ENCODE results near the gene SMAP2.

The SMAP2 gene

DNA sequence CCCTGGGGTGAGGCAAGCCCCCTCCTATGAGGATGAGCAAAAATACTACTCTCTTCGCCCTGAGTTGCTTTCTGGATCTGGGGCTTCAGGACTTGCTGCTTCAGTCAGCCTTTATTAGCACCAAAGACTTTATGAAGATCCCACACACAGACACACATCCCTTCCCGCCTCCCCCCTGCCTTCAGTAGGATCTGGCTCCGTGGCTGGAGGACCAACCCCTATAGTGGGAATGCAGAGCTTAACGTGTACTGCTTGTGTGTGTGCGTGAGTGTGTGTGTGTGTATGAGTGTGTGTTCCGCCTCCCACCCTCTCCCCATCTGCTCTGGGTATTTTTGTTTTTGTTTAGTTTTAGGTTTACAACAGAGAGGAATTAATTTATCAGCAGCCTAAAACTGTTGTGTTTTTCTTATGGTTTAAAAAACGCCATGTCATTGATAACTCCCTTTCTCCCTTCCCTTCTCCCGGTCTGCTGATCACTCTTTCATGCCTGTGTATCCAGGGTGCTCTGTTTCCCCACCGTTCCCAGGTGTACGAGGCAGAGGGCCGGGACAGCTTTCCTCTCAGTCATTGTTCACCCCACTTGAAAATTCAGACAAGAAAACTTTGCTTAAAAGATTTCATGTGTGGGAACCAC is 49.2 kb downstream of the SMAP2 start:
- DNase-seq: no peak

DNA sequence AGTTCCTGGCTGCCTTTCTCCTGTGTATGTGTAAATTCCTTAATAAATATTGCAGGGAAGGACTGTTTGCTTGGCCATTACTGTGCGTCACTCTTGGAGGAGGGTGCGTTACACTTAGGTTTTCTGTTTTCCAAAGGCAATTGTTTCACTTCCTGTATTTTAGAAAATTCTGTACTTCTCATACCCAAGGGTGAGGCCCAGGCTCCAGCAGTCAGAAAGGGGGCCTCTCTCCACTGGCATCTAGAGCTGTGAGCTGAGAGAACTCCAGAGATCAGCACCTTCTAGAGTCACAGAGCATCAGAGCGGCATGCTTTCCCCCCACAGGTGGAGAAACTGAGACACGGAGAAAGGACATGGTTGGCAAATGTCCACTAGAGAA is 49.7 kb downstream of the SMAP2 start:
- DNase-seq: no peak

DNA sequence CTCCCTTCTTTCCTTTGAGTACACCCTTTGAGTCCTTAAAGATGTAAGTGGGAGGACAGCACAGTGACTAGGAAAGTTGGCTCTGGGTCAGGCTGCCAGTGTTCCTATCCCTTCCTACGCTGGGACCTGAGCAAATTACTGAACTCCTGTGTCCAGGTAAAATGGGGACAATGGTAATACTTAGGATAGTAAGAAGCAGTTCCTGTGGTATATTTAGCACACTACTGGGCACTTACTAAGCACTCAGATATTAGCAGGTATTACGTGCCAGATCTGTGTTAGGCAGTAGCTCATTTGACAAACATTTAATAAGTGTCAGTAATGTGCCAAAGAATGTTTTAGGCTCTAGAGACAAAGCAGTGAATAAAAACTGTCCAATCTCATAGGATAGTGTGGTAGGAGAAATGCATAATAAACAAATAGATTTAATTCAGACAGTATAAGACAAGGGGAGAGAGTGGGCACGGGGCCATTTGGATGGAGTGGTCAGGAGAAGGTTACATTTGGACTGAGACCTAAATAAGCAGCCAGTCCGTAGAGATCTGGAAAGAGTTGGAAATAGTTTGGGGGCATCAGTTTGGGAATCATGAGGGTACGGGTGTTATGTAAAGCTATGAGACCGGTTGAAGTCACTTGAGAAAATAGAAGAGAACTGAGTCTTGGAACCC is 50.6 kb downstream of the SMAP2 start:
- no peak for DNase-seq

DNA sequence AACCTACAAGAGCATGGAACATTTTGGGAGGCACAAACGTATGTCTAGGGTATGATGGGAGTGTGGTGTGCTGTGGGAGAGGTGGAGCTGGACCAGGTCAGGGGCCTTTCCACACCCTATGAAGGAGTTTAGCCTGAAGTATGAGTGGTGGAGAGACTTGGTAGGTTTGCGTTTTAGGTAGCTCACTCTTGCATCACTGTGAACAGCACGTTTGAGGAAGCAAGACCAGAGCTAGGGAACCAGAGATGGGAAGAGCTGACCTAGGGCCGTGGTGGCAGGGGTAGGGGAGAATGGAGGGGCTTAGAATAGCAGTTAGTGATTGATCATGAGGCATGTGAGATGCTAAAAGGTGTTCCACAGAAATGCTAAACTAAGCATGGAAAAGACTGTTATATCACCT is 51.7 kb downstream of the SMAP2 start:
- no peak for DNase-seq

DNA sequence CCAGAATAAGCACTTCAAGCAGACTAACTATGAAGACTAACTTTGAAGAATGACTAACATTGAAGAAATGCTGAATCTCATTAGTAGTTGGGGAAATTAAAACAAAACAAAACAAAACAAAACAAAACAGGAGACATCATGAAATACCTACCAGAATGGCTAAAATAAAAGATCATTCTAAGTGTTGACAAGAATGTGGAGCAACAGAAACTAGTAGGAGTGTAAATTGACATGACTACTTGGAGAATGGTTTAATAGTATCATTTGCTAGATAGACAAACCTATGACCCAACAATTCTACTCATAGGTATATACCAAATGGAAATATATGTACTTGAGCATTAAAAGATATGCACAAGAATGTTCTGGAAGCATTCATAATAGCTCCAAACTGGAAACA is 57.9 kb downstream of the SMAP2 start:
- no peak for DNase-seq

DNA sequence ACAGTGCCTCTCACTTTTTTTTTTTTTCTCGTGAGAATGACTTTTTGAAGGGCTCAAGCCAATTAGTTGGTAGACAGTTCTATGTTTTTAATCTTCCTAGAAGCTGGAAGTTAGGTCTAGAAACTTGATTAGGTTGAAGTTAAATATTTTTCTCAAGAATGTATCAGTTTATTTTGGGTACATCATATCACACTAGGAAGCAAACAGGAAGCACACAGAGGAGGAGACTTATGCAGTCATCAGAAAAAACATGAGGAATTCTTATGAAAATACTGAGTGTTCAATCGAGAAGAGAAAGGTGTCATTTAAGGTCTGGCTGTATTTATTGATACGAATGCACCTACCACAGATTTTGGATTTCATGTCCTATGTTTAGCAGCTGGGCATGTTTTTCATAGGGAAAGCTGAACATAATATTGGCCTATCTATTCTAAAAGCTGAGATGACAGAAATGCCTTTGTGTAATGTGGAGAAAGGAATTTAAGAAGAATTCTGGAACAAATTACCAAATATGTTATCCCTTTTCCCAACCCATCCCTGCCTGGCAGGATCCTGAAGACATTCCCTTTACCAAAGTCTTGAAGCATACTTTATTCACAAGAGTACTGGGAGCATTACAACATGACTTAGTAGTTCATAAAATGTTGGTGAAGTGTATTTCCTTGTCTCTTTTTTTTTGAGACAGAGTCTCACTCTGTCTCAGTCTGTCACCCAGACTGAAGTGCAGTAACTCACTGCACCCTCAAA is 59.3 kb downstream of the SMAP2 start:
- DNase-seq: peak; percentile 23

DNA sequence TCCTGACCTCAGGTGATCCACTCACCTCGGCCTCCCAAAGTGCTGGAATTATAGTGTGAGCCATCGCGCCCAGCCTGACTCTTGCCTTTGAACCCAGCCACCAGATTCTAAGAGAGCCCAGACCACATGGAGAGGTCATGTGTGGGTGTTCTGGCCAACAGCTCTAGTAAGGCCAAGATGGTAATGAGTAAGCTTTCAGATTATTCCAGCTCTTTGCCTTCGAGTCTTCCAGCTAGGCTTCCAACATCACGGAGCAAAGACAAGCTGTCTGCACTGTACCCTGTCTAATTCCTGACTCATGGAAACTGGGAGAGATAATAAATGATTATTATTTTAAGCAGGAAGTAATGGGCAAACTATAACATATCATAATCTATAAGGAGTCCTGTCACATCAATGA is 61.9 kb downstream of the SMAP2 start:
- DNase-seq: peak; percentile 3

DNA sequence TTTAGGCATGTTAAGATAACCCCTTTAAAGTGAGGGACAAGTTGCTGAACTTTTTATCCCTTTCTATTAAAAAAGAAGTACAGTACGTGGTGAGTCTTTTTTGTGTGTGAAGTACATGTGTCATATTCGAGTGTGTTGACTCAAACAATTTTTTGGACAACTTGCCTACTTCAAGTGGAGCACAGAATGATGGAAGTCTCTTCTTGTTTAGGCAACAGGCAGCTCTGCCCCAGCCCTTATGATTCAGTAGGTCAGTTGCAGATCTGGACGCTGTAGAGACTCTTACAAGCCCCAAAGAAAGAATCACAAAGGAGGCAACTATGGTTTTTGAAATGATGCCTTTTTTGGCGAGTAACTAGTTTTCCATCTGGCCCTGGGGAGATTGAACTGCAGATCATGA is 62.3 kb downstream of the SMAP2 start:
- DNase-seq: no peak

DNA sequence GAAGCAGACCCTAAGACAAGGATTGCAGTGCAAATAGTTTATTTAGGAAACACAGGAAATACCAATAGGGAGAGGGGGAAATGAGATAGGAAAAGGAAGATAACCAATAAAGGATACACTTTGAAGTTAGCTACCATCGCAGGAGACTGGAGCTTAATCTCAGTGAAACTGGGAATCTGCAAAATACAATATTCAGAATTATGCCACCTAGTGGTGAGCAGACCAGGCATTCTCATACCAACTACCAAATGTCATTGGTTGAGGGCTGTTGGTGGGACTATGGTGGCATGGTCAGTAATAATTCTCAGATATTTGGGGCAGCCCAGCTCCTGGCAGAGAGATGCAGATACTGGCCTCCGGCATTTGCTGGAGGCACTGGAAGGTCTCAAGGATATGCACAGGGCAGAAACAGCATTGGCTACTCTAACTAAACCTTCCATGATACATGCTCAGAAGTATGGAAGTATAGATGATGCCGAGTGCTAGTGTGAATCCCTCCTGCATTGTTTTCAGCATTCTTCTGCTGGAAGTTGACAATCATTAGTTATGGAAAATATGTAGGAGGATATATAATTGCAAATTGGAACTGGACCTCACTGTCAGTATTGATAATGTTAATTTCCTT is 65.0 kb downstream of the SMAP2 start:
- no peak for DNase-seq

DNA sequence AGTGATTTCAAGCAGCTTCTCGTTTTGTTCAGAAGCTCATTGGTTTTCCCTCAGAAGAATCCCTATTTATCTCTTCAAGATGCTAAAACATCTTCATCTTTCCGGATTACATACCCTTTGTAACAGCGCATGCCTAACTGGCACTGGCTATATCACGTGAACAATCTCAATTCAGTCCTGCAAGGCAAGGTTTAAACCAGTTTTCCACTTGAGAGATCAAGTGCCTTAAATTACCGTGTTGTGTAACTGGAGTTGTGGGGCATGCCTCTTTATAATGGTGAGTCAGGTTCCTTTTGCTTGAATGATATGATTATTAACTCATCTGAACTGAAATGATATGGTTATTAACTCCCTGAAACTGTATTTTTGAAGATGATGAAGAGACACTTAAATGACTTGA is 65.7 kb downstream of the SMAP2 start:
- DNase-seq: no peak

DNA sequence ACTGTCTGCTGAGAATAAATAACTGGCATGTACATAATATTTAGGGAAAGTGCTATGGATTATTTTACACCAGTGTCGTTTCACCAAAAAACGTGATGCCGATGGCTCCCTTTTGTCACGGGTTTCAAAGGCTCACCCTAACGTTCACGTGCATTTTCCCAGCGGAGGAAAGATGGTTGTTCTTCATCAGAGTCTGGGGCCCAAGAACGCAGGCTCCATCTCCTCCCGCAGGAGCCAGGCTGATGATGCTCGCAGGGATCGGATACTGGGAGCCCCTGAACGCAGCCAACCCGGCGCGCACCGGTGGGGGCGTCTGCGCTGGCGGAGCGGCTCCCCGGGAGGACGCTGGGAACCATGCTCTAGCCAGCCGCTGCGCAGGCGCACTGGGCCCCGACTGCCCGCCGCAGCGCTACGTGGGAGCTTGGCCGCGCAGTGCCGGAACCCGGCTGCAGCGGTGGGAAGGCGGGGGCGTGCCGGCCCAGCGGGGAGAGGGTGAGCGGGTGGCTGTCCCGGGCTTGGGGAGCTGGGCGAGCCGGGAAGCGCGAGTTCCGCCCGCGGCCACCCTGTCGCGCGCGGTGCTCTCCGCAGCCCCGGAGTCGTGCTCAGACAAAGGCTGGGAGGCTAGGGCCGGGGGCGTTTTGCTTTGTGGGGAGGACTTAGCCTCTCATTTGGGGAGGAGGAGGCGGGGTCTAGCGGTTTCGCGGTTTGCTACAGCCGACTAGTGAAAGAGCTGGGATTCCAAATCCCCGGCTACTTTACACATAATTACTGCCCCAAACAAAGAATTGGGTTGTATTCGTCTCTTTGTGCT is 76.4 kb downstream of the SMAP2 start, which contains the start of gene ZFP69B:
TSS of gene ZFP69B (plus strand) at position 793 of the 811 bp plus-strand sequence. CDS start 486 bp downstream, outside the sequence.
- peak; percentile 93 for DNase-seq

DNA sequence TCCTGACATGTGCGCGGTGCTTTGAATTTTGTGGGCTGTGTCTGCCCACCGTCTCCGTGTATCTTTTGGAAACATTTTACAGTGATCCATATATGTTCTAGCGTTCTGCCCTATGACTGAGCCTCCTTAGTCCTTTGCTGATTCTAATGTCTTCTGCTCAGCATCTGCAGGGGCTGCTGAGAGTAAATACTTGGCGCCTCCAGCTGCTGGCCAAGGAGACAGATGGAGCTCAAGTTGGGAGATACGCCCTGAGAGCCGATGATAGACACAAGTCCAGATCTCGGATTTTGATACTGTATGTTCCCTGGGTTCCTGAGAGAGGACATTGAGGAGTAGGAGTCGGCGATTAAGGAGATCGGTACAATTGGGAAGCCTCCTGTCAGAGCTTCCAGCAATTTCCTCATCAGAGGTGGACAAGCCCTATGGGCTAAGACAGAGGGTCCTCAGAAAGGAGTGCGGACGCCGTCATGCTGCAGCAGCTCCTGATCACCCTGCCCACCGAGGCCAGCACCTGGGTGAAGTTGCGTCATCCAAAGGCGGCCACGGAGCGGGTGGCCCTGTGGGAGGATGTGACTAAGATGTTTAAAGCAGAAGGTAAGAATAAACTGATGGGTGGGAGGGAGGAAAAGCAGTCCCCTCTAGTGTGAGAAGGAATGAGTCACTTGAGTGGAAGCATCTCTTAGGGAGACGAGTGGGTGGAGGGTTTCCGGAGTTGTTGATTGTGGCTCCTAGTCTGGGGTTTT is 77.1 kb downstream of the SMAP2 start:
- DNase-seq: peak; percentile 73

DNA sequence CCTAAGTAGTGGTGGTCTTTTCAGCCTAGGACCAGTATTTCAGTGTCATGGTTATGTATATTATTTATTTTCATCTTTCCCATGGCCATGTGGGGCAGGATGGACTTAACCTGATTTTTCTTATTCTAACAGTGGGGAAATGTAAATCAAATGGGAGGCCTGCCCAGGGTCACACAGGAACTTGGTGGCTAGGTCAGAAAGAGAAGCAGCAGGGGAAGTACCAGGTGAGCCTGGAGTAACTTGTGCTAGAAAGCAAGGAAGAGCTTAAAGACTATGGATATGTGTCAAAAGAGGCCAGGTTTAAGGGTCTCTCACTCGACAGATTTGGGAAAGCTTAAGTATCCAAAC is 77.7 kb downstream of the SMAP2 start:
- DNase-seq: no peak

DNA sequence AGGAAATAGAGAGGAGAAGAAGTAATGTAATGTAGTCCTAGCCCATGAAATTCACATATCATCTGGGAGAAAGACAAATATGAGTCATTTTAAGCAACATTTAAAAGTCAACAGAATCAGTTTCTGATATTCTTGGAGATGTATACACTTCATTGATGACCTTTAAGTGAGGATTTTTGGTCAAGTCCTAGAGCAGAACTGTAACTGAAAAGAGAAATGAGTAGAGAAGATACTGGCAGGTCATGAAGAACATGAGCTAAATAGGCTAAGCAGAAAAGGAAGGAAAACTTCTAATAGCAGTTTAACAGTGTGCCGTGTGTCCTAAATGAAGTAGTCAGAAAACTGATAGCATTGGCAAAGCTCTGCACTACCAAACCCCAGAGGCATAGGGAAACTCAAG is 81.3 kb downstream of the SMAP2 start:
- no peak for DNase-seq

DNA sequence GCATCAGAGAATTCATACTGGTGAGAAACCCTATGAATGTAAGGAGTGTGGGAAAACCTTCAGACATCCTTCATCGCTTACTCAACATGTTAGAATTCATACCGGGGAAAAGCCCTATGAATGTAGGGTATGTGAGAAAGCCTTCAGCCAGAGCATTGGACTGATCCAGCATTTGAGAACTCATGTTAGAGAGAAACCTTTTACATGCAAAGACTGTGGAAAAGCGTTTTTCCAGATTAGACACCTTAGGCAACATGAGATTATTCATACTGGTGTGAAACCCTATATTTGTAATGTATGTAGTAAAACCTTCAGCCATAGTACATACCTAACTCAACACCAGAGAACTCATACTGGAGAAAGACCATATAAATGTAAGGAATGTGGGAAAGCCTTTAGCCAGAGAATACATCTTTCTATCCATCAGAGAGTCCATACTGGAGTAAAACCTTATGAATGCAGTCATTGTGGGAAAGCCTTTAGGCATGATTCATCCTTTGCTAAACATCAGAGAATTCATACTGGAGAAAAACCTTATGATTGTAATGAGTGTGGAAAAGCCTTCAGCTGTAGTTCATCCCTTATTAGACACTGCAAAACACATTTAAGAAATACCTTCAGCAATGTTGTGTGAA is 89.5 kb downstream of the SMAP2 start:
- DNase-seq: peak; percentile 15

DNA sequence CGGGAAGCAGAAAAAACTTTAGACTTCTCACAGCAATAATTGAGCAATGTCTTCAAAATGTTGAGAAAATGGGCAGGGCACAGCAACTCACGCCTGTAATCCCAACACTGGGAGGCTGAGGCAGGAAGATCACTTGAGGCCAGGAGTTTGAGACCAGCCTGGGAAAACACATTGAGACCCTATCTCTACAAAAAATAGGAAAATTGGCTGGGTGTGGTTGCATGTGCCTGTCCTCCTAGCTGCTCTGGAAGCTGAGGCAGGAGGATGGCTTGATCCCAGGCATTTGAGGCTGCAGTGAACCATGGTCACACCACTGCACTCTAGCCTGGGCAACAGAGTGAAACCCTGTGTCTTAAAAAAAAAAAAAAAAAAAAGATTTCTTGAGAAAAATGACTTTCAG is 95.8 kb downstream of the SMAP2 start:
- no peak for DNase-seq
